ENCODE results near the gene FGF4. TPM values are rescaled to one million over a fixed set of nuclear protein-coding genes. Genes with fewer than 3 reads are reported as not detected.

Gene FGF4
- total and polyA plus RNA-seq, 2 donors (not counting 3 experiments of a cell fraction or from before 2014, with no cell fraction given) = not detected

- no peak overlapping the region for H3K9ac ChIP-seq (replicated peaks; ENCODE audit: extremely low read depth, insufficient read depth, low read length)
- DNase-seq (ENCODE audit: low read depth, low spot score) (no peak), FAIRE-seq (no peak)
- TF ChIP-seq JUN (IDR thresholded peaks at IDR 0.05; ENCODE audit: borderline replicate concordance, insufficient read depth, insufficient read length, low read depth) (no peak), CTCF (IDR thresholded peaks at IDR 0.05; ENCODE audit: extremely low read depth in 1 of 2, insufficient read depth in 1 of 2, low read depth in 1 of 2, low read length in 2 of 2) (no peak), EZH2 (IDR thresholded peaks at IDR 0.05; ENCODE audit: borderline replicate concordance, low read depth, low read length, severe bottlenecking) (no peak), MAX (IDR thresholded peaks at IDR 0.05; ENCODE audit: insufficient read depth, insufficient read length) (no peak), FOS (IDR thresholded peaks at IDR 0.05; ENCODE audit: borderline replicate concordance, insufficient read depth, low read length) (no peak), GATA2 (IDR thresholded peaks at IDR 0.05; ENCODE audit: insufficient read depth, insufficient read length, low read depth, low read length) (no peak), MYC (IDR thresholded peaks at IDR 0.05; ENCODE audit: low read depth, low read length) (no peak), POLR2AphosphoS5 (IDR thresholded peaks at IDR 0.05; ENCODE audit: insufficient read depth, low read depth, low read length) (no peak), POLR2A (IDR thresholded peaks at IDR 0.05; ENCODE audit: low read depth, low read length) (no peak)
- ChIA-PET POLR2A (no interaction called here), CTCF (interaction anchor here (0.7 to 1.1 kb wide), 2 partner anchors 10 to 679 kb away, joined by 3 to 4 read pairs; no protein-coding TSS in a partner anchor)
- H3K9me1 ChIP-seq (replicated peaks; ENCODE audit: control insufficient read depth, extremely low read depth, insufficient read depth, low read length) = no peaks in the 10 kb centered on the region
- BruUV-seq (replicated peaks) = no TSS peak
- no peaks in the 10 kb centered on the region for H3K4me1 ChIP-seq (ENCODE audit: control insufficient read depth, extremely low read depth, insufficient read depth, low read length)
- dilution Hi-C loops (cut with MboI; ENCODE audit: extremely low pct_ligation_motif_present, low sequenced_read_pairs) = no loop called here
- H3K36me3 ChIP-seq (ENCODE audit: control insufficient read depth in 2 of 2, extremely low read depth in 1 of 2, insufficient read depth in 2 of 2, low read length in 2 of 2) = no peaks in the 10 kb centered on the region
- no peak overlapping the region for H3K27ac ChIP-seq (ENCODE audit: insufficient read depth, low read depth, low read length)
- H2AFZ ChIP-seq (ENCODE audit: low read depth, low read length) = no peak overlapping the region
- H3K27me3 ChIP-seq (ENCODE audit: control insufficient read depth in 2 of 2, insufficient read depth in 2 of 2, low read length in 2 of 2) = peaks cover 2% of the 10 kb centered on the region in 2 experiments
- no peaks in the 10 kb centered on the region for H4K20me1 ChIP-seq (replicated peaks; ENCODE audit: control insufficient read depth, extremely low read depth, insufficient read depth, low read length)
- H3K4me2 ChIP-seq (ENCODE audit: insufficient read depth, low read length) = no peak overlapping the region
- H3K9me3 ChIP-seq (replicated peaks; ENCODE audit: control insufficient read depth, insufficient read depth, low read length) = no peaks in the 10 kb centered on the region
- H3K4me3 ChIP-seq (replicated peaks in 1 of 3; ENCODE audit: insufficient read depth in 1 of 3, low read depth in 1 of 3, low read length in 3 of 3) = no peak overlapping the region
- H3K79me2 ChIP-seq (ENCODE audit: control insufficient read depth, insufficient read depth, low read length) = no peaks in the 10 kb centered on the region
- intact Hi-C loops (cut with micrococcal nuclease) = no loop called here
Measured at GRCh38 chr11:69810289-69811118, 35.4 kb upstream of the FGF4 start.

All from endothelial cell of umbilical vein (primary cell).